Keratinocyte (primary cell): ENCODE results near the gene PARM1. TPM values are rescaled to one million over a fixed set of nuclear protein-coding genes. Genes with fewer than 3 reads are reported as not detected.
"Not testable (repeated sequence)": the region's sequence is repeated elsewhere in the genome, so short reads cannot be mapped to it uniquely, and the experiment has no call there.

Experiments
- DNase-seq: peaks from one replicate; pipeline ENCODE4 v3.0.0-alpha.2; 2011; ENCODE audit warnings: low read depth, missing footprints, low spot score
- FAIRE-seq: peaks from 2 replicates; lab custom pipeline; 2011; peaks lifted over from hg19 to GRCh38; lab: Jason Lieb, UNC
- H2AFZ ChIP-seq: 2 replicates; pipeline ENCODE4 v1.6.0; 2012; ENCODE audit warnings: low read length, control low read depth, inconsistent platforms; ENCODE audit not compliant: control insufficient read depth
- H3K27ac ChIP-seq: 2 replicates; pipeline ENCODE4 v1.5.1; 2011; ENCODE audit warnings: low read length; ENCODE audit not compliant: control insufficient read depth, insufficient read depth
- H3K27me3 ChIP-seq: 3 replicates; pipeline ENCODE4 v1.6.0; 2011; ENCODE audit warnings: low read length; ENCODE audit not compliant: control insufficient read depth, insufficient read depth; ENCODE audit errors: extremely low read depth
- H3K36me3 ChIP-seq, 2 experiments: 2 replicates in 1 of 2; 3 replicates in 1 of 2; pipeline ENCODE4 v1.5.1; 2011; ENCODE audit warnings: low read length in 2 of 2, mild to moderate bottlenecking in 1 of 2; ENCODE audit not compliant: control insufficient read depth in 2 of 2, insufficient read depth in 2 of 2; ENCODE audit errors: extremely low read depth in 1 of 2
- H3K4me1 ChIP-seq: 3 replicates; pipeline ENCODE4 v1.5.1; 2011; ENCODE audit warnings: low read length; ENCODE audit not compliant: control insufficient read depth, insufficient read depth; ENCODE audit errors: extremely low read depth
- H3K4me2 ChIP-seq: 3 replicates; pipeline ENCODE4 v1.6.0; 2011; ENCODE audit warnings: low read depth, low read length; ENCODE audit not compliant: control insufficient read depth, insufficient read depth; ENCODE audit errors: extremely low read depth
- H3K4me3 ChIP-seq, 3 experiments: fragments of 200-600 bp in 1 of 3; sonication (generic) in 1 of 3; 2 replicates in 2 of 3; 3 replicates in 1 of 3; pipeline ENCODE4 v1.5.1; 2011 to 2016; ENCODE audit warnings: low read length in 3 of 3, mild to moderate bottlenecking in 3 of 3, control low read depth in 2 of 3, inconsistent platforms in 1 of 3, low read depth in 1 of 3, mixed read lengths in 1 of 3, mixed run types in 1 of 3, moderate library complexity in 1 of 3; ENCODE audit not compliant: control insufficient read depth in 2 of 3, insufficient read depth in 2 of 3; ENCODE audit errors: extremely low read depth in 1 of 3
- H3K79me2 ChIP-seq: 2 replicates; pipeline ENCODE4 v1.6.0; 2012; ENCODE audit warnings: low read length; ENCODE audit not compliant: control insufficient read depth, insufficient read depth
- H3K9ac ChIP-seq: 3 replicates; pipeline ENCODE4 v1.6.0; 2011; ENCODE audit warnings: low read length; ENCODE audit not compliant: control insufficient read depth, insufficient read depth; ENCODE audit errors: extremely low read depth
- H3K9me1 ChIP-seq: 3 replicates; pipeline ENCODE4 v1.6.0; 2011; ENCODE audit warnings: low read length; ENCODE audit not compliant: control insufficient read depth, insufficient read depth; ENCODE audit errors: extremely low read depth
- H3K9me3 ChIP-seq: 2 replicates; pipeline ENCODE4 v1.5.1; 2012; ENCODE audit warnings: low read depth, low read length; ENCODE audit not compliant: control insufficient read depth
- H4K20me1 ChIP-seq: 3 replicates; pipeline ENCODE4 v1.6.0; 2011; ENCODE audit warnings: low read length; ENCODE audit not compliant: control insufficient read depth, insufficient read depth; ENCODE audit errors: extremely low read depth
- EZH2 ChIP-seq: IDR thresholded peaks from one replicate; pipeline ENCODE4 v1.6.1; 2012; ENCODE audit warnings: inconsistent platforms, mild to moderate bottlenecking, low read length, moderate library complexity
- dilution Hi-C: fragments of 300-500 bp; cut with MboI; formaldehyde crosslinking; loops from one replicate; pipeline ENCODE4 v1.7.0; 2020; ENCODE audit warnings: low sequenced_read_pairs; ENCODE audit not compliant: extremely low pct_ligation_motif_present
- polyA plus RNA-seq, 5 experiments: library from polyadenylated mRNA; depleted of rRNA in 3 of 5; stranded (reverse) in 3 of 5; stranded (forward) in 1 of 5; unstranded in 1 of 5; fragments of >200 nt; gene quantifications; 1 replicate in 1 of 5; 2 replicates in 3 of 5; 3 replicates in 1 of 5; pipeline versions ENCODE4 v1.2.1 to v1.2.3, GENCODE V29; 2011 to 2012; ENCODE audit warnings: missing spikeins in 2 of 5, low read depth in 1 of 5, low replicate concordance in 1 of 5
- TF ChIP-seq, protein P1 (sequence below), 3 experiments: IDR thresholded peaks in 1 of 3; conservative IDR thresholded peaks in 1 of 3; optimal IDR thresholded peaks in 1 of 3; 2 replicates in 2 of 3; 3 replicates in 1 of 3; pipeline versions ENCODE3 to v1.5.1; 2011; ENCODE audit warnings: low read length in 3 of 3, mild to moderate bottlenecking in 3 of 3, moderate library complexity in 2 of 3, control low read depth in 1 of 3, inconsistent platforms in 1 of 3; ENCODE audit not compliant: insufficient read depth in 2 of 3; ENCODE audit errors: extremely low read depth in 1 of 3

The PARM1 gene
- polyA plus RNA-seq, 1 donor (not counting 4 experiments of a cell fraction or from before 2014, with no cell fraction given): 0.05 TPM

DNA sequence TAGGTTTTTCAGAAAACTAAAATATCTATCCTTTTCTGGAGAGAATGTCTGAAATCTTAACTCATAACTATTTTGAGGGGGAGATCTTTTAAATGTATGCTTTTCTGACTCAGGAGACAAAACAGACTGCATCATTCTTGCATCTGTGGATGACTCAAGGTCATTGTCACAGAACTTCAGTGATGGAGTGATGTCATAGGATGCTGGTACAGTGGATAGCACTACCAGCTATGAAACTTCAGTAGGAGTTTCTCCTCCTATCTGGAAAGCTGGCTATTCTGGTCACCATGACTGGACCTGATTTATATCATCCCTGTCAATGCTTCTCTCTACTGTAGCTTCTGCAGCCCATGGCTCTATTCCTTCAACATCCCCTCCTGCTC, 50.3 kb downstream of the PARM1 start:
- H3K27ac ChIP-seq: no peak overlapping the region
- no peak overlapping the region for H3K9ac ChIP-seq
- no peak for DNase-seq
- no peak overlapping the region for H3K4me3 ChIP-seq
- no peak for FAIRE-seq
- H3K79me2 ChIP-seq: no peaks in the 10 kb centered on the region
- H3K4me1 ChIP-seq: no peaks in the 10 kb centered on the region
- H3K4me2 ChIP-seq: no peak overlapping the region
- no peaks in the 10 kb centered on the region for H3K27me3 ChIP-seq
- no peak for TF ChIP-seq EZH2
- TF ChIP-seq, protein P1, sequence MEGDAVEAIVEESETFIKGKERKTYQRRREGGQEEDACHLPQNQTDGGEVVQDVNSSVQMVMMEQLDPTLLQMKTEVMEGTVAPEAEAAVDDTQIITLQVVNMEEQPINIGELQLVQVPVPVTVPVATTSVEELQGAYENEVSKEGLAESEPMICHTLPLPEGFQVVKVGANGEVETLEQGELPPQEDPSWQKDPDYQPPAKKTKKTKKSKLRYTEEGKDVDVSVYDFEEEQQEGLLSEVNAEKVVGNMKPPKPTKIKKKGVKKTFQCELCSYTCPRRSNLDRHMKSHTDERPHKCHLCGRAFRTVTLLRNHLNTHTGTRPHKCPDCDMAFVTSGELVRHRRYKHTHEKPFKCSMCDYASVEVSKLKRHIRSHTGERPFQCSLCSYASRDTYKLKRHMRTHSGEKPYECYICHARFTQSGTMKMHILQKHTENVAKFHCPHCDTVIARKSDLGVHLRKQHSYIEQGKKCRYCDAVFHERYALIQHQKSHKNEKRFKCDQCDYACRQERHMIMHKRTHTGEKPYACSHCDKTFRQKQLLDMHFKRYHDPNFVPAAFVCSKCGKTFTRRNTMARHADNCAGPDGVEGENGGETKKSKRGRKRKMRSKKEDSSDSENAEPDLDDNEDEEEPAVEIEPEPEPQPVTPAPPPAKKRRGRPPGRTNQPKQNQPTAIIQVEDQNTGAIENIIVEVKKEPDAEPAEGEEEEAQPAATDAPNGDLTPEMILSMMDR (optimal IDR thresholded peaks at IDR 0.05 in 1 of 3, IDR thresholded peaks at IDR 0.05 in 1 of 3, conservative IDR thresholded peaks at IDR 0.05 in 1 of 3; ENCODE audit: extremely low read depth in 1 of 3, insufficient read depth in 2 of 3, low read length in 3 of 3): no peak
- no peaks in the 10 kb centered on the region for H3K9me3 ChIP-seq
- dilution Hi-C loops: no loop called here
- H3K9me1 ChIP-seq: no peaks in the 10 kb centered on the region
- H3K36me3 ChIP-seq: no peaks in the 10 kb centered on the region
- no peaks in the 10 kb centered on the region for H4K20me1 ChIP-seq
- no peak overlapping the region for H2AFZ ChIP-seq

DNA sequence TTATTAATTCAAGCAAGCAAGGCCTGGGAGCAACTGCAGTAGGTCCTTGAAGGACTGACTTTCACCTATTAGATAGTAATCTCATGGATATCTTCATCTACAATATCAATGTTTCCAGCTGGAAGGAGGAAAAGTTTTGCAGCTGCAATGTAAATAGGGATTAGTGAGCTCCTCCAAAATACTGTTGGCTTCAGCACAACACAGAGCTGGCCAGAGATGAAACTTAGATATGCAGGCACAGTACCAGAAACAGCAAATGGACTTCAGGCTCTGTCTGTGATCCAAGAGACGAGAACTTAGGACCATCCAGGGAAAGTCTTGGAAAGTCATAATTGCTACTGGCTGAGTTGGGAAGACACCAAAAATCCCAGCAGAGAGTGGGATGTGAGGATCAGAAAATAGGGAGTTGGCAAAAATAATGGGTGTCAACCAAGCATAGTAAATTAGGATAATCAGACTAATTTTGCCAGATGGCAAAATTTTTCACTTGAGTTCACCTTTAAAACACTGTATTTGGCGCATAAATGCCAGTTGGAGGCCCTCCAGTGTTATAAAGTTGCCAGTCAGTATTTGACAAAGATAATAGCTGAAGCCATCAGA, 57.5 kb downstream of the PARM1 start:
- dilution Hi-C loops: no loop called here

DNA sequence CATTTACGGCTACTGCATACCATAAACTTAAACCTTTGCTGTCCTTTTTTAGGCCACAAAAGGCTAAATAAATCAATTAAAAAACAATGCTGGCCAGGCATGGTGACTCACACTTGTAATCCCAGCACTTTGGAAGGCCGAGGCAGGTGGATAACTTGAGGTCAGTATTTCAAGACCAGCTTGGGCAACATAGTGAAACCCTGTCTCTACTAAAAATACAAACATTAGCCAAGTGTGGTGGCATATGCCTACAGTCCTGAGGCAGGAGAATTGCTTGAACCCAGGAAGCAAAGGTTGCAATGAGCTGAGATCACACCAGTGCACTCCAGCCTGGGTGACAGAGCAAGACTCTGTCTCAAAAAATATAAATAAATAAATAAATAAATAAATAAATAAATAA, 61.5 kb downstream of the PARM1 start:
- H3K9ac ChIP-seq, H3K9me3 ChIP-seq, H4K20me1 ChIP-seq, H3K36me3 ChIP-seq, H3K27me3 ChIP-seq, H3K4me2 ChIP-seq, DNase-seq, H3K4me1 ChIP-seq, FAIRE-seq, H2AFZ ChIP-seq, H3K9me1 ChIP-seq, H3K4me3 ChIP-seq, H3K79me2 ChIP-seq, H3K27ac ChIP-seq, dilution Hi-C loops: not testable (repeated sequence)

More for the DNA sequence above, 57.5 kb downstream of the PARM1 start:
- TF ChIP-seq, protein P1 (optimal IDR thresholded peaks at IDR 0.05 in 1 of 3, IDR thresholded peaks at IDR 0.05 in 1 of 3, conservative IDR thresholded peaks at IDR 0.05 in 1 of 3; ENCODE audit: extremely low read depth in 1 of 3, insufficient read depth in 2 of 3, low read length in 3 of 3): no peak
- Histone ChIP-seq H2AFZ (no peak overlapping the region), H3K4me2 (no peak overlapping the region), H3K9me3 (no peaks in the 10 kb centered on the region), H3K9me1 (no peaks in the 10 kb centered on the region), H3K9ac (no peak overlapping the region), H3K27me3 (no peaks in the 10 kb centered on the region), H3K4me1 (no peaks in the 10 kb centered on the region), H3K4me3 (no peak overlapping the region), H3K27ac (no peak overlapping the region), H4K20me1 (no peaks in the 10 kb centered on the region), H3K79me2 (no peaks in the 10 kb centered on the region), H3K36me3 (no peaks in the 10 kb centered on the region)
- no peak for DNase-seq
- FAIRE-seq: no peak
